Measurements from ENCODE around the gene FNDC3B. TPM values are rescaled to one million over a fixed set of nuclear protein-coding genes. Genes with fewer than 3 reads are reported as not detected.
A peak's percentile ranks its signal among the peaks of the same experiment; 100 is the strongest.

The FNDC3B gene
- total RNA-seq, 1 donor from 2014 or later, result 160 TPM

GRCh38 chr3:172291650-172292049 lies 252.3 kb downstream of the FNDC3B start:
- DNase-seq (no peak), ATAC-seq (no peak)
- Histone ChIP-seq H3K9me3 (no peaks in the 10 kb centered on the region), H3K4me3 (no peak overlapping the region), H3K27ac (no peak overlapping the region), H3K36me3 (peaks cover 54% of the 10 kb centered on the region), H3K4me1 (peaks cover 18% of the 10 kb centered on the region), H3K27me3 (no peaks in the 10 kb centered on the region)
- intact Hi-C loops (cut with DNase I), result no loop called here
- TF ChIP-seq CTCF (IDR thresholded peaks at IDR 0.05), result no peak

GRCh38 chr3:172292422-172292821 lies 253.0 kb downstream of the FNDC3B start:
- Histone ChIP-seq H3K4me1 (peaks cover 18% of the 10 kb centered on the region), H3K27ac (no peak overlapping the region), H3K4me3 (no peak overlapping the region), H3K27me3 (no peaks in the 10 kb centered on the region), H3K36me3 (peaks cover 46% of the 10 kb centered on the region), H3K9me3 (no peaks in the 10 kb centered on the region)
- no peak for ATAC-seq
- no peak for TF ChIP-seq CTCF (IDR thresholded peaks at IDR 0.05)
- intact Hi-C loops (cut with DNase I), result no loop called here
- DNase-seq, result no peak

- TF ChIP-seq CTCF (IDR thresholded peaks at IDR 0.05), result no peak
- DNase-seq (no peak), ATAC-seq (no peak)
- H3K27ac ChIP-seq, result no peak overlapping the region
- no peaks in the 10 kb centered on the region for H3K27me3 ChIP-seq
- peaks cover 44% of the 10 kb centered on the region for H3K36me3 ChIP-seq
- H3K9me3 ChIP-seq, result no peaks in the 10 kb centered on the region
- intact Hi-C loops (cut with DNase I), result no loop called here
- H3K4me1 ChIP-seq, result peaks cover 12% of the 10 kb centered on the region
- no peak overlapping the region for H3K4me3 ChIP-seq
Measured at GRCh38 chr3:172293093-172293492, 253.7 kb downstream of the FNDC3B start.

- peak; percentile 78 for ATAC-seq
- H3K9me3 ChIP-seq, result no peaks in the 10 kb centered on the region
- no peak overlapping the region for H3K4me3 ChIP-seq
- intact Hi-C loops (cut with DNase I), result no loop called here
- no peak overlapping the region for H3K27ac ChIP-seq
- DNase-seq, result no peak
- H3K4me1 ChIP-seq, result peaks cover 2% of the 10 kb centered on the region
- TF ChIP-seq CTCF (IDR thresholded peaks at IDR 0.05), result no peak
- no peaks in the 10 kb centered on the region for H3K27me3 ChIP-seq
- H3K36me3 ChIP-seq, result peaks cover 47% of the 10 kb centered on the region
Measured at GRCh38 chr3:172294223-172294806, 254.9 kb downstream of the FNDC3B start.

- H3K9me3 ChIP-seq, result no peaks in the 10 kb centered on the region
- no peaks in the 10 kb centered on the region for H3K4me1 ChIP-seq
- no peaks in the 10 kb centered on the region for H3K27me3 ChIP-seq
- no peak for TF ChIP-seq CTCF (IDR thresholded peaks at IDR 0.05)
- H3K36me3 ChIP-seq, result peaks cover 60% of the 10 kb centered on the region
- ATAC-seq, result no peak
- no peak overlapping the region for H3K4me3 ChIP-seq
- DNase-seq, result no peak
- intact Hi-C loops (cut with DNase I), result no loop called here
- no peak overlapping the region for H3K27ac ChIP-seq
Measured at GRCh38 chr3:172296248-172296974, 257.0 kb downstream of the FNDC3B start.

Data from upper lobe of right lung (tissue), 1 donor.